ENCODE measurements around the gene FAM204A. TPM values are rescaled to one million over a fixed set of nuclear protein-coding genes. Genes with fewer than 3 reads are reported as not detected.

FAM204A gene
- total and polyA plus RNA-seq, 2 of the 13 experiments (the other 11 are each of a cell fraction or from before 2014, with no cell fraction given): 9.2 to 61.0 TPM

DNA sequence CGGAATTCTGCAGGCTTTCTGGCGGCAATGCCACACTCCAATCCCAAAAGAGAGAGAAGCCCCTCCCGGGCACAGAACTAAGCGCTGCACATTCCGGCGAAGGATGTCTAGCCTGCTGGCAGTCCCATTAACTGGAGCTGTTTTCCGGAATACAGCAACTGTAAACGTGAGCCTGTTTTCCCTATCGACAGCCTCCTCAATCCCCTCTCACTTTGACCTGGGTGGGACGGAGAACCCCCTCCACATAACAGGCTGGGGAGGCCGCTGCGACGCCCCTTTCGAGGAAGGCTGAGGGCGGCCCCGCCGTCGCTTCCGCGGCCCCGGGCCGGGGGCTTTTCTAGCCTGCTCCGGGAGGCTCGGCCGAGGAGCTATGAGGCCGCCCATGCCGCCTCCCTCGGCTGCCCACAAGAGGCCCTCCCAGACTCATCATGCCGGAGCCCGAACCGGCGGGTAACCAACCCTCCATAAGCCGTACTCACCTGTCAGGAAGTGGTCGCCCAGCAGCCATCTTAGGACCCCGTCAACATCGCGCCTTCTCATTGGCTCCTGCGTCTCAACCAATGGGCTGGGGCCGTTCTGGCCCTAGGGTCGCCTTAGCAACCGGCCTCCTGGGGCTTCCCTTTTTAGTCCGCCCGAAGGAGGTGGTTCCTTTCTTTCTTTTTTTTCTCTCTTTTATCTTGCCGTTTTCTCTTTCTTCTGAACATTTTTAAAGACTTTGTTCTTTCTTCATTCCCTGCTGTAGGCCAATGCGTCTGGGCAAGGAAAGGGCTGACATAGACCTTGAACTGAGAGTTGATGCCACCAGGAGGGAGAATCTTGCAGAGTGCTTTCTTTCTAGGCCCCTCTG lies at the start of gene FAM204A (continued):
- TF ChIP-seq HOXA7 (CRISPR knock-in tag; IDR thresholded peaks at IDR 0.05) (no peak), GFI1 (CRISPR knock-in tag; IDR thresholded peaks at IDR 0.05; ENCODE audit: borderline replicate concordance) (0 out of 2 replicates have a peak, but pooled peaks have one; percentile 38), ZNF546 (CRISPR knock-in tag; conservative IDR thresholded peaks at IDR 0.05) (no peak), SIX1 (CRISPR knock-in tag; IDR thresholded peaks at IDR 0.05; ENCODE audit: borderline replicate concordance) (no peak), ZNF432 (CRISPR knock-in tag; IDR thresholded peaks at IDR 0.05; ENCODE audit: borderline replicate concordance) (no peak), ARID2 (CRISPR knock-in tag; IDR thresholded peaks at IDR 0.05; ENCODE audit: borderline replicate concordance) (no peak), MTA1 (CRISPR knock-in tag; IDR thresholded peaks at IDR 0.05; ENCODE audit: borderline replicate concordance) (no peak), RXRA (CRISPR knock-in tag; IDR thresholded peaks at IDR 0.05) (no peak; the same call in 1 of the 2 replicates), ZNF547 (CRISPR knock-in tag; IDR thresholded peaks at IDR 0.05) (peak; percentile 27; the same call in 1 of the 2 replicates), SCMH1 (CRISPR knock-in tag; IDR thresholded peaks at IDR 0.05; ENCODE audit: borderline replicate concordance) (no peak), HOXA5 (CRISPR knock-in tag; IDR thresholded peaks at IDR 0.05) (no peak), NR1H2 (CRISPR knock-in tag; IDR thresholded peaks at IDR 0.05; ENCODE audit: borderline replicate concordance, low read depth) (no peak), HOXA9 (CRISPR knock-in tag; IDR thresholded peaks at IDR 0.05; ENCODE audit: borderline replicate concordance) (no peak), DNMT1 (CRISPR knock-in tag; IDR thresholded peaks at IDR 0.05) (peak; percentile 36; the same call in 1 of the 2 replicates), ZNF709 (CRISPR knock-in tag; IDR thresholded peaks at IDR 0.05) (no peak), ZNF672 (CRISPR knock-in tag; IDR thresholded peaks at IDR 0.05) (no peak)
- TF ChIP-seq, protein P1, sequence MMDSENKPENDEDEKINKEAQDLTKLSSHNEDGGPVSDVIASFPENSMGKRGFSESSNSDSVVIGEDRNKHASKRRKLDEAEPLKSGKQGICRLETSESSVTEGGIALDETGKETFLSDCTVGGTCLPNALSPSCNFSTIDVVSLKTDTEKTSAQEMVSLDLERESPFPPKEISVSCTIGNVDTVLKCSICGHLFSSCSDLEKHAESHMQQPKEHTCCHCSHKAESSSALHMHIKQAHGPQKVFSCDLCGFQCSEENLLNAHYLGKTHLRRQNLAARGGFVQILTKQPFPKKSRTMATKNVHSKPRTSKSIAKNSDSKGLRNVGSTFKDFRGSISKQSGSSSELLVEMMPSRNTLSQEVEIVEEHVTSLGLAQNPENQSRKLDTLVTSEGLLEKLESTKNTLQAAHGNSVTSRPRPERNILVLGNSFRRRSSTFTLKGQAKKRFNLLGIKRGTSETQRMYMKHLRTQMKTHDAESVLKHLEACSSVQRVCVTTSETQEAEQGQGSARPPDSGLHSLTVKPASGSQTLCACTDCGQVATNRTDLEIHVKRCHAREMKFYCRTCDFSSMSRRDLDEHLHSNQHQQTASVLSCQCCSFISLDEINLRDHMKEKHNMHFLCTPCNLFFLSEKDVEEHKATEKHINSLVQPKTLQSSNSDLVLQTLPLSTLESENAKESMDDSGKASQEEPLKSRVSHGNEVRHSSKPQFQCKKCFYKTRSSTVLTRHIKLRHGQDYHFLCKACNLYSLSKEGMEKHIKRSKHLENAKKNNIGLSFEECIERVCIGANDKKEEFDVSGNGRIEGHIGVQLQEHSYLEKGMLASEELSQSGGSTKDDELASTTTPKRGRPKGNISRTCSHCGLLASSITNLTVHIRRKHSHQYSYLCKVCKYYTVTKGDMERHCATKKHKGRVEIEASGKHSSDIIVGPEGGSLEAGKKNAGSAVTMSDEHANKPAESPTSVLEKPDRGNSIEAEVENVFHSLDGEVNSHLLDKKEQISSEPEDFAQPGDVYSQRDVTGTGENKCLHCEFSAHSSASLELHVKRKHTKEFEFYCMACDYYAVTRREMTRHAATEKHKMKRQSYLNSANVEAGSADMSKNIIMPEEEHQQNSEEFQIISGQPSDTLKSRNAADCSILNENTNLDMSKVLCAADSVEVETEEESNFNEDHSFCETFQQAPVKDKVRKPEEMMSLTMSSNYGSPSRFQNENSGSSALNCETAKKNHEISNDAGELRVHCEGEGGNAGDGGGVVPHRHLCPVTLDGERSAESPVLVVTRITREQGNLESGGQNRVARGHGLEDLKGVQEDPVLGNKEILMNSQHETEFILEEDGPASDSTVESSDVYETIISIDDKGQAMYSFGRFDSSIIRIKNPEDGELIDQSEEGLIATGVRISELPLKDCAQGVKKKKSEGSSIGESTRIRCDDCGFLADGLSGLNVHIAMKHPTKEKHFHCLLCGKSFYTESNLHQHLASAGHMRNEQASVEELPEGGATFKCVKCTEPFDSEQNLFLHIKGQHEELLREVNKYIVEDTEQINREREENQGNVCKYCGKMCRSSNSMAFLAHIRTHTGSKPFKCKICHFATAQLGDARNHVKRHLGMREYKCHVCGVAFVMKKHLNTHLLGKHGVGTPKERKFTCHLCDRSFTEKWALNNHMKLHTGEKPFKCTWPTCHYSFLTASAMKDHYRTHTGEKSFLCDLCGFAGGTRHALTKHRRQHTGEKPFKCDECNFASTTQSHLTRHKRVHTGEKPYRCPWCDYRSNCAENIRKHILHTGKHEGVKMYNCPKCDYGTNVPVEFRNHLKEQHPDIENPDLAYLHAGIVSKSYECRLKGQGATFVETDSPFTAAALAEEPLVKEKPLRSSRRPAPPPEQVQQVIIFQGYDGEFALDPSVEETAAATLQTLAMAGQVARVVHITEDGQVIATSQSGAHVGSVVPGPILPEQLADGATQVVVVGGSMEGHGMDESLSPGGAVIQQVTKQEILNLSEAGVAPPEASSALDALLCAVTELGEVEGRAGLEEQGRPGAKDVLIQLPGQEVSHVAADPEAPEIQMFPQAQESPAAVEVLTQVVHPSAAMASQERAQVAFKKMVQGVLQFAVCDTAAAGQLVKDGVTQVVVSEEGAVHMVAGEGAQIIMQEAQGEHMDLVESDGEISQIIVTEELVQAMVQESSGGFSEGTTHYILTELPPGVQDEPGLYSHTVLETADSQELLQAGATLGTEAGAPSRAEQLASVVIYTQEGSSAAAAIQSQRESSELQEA (CRISPR knock-in tag; IDR thresholded peaks at IDR 0.05; ENCODE audit: not compliant biosample characterization): no peak
- TF ChIP-seq, protein P2, sequence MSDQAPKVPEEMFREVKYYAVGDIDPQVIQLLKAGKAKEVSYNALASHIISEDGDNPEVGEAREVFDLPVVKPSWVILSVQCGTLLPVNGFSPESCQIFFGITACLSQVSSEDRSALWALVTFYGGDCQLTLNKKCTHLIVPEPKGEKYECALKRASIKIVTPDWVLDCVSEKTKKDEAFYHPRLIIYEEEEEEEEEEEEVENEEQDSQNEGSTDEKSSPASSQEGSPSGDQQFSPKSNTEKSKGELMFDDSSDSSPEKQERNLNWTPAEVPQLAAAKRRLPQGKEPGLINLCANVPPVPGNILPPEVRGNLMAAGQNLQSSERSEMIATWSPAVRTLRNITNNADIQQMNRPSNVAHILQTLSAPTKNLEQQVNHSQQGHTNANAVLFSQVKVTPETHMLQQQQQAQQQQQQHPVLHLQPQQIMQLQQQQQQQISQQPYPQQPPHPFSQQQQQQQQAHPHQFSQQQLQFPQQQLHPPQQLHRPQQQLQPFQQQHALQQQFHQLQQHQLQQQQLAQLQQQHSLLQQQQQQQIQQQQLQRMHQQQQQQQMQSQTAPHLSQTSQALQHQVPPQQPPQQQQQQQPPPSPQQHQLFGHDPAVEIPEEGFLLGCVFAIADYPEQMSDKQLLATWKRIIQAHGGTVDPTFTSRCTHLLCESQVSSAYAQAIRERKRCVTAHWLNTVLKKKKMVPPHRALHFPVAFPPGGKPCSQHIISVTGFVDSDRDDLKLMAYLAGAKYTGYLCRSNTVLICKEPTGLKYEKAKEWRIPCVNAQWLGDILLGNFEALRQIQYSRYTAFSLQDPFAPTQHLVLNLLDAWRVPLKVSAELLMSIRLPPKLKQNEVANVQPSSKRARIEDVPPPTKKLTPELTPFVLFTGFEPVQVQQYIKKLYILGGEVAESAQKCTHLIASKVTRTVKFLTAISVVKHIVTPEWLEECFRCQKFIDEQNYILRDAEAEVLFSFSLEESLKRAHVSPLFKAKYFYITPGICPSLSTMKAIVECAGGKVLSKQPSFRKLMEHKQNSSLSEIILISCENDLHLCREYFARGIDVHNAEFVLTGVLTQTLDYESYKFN (CRISPR knock-in tag; conservative IDR thresholded peaks at IDR 0.05): no peak
